ENCODE data around the gene THSD4.

The THSD4 gene

DNA sequence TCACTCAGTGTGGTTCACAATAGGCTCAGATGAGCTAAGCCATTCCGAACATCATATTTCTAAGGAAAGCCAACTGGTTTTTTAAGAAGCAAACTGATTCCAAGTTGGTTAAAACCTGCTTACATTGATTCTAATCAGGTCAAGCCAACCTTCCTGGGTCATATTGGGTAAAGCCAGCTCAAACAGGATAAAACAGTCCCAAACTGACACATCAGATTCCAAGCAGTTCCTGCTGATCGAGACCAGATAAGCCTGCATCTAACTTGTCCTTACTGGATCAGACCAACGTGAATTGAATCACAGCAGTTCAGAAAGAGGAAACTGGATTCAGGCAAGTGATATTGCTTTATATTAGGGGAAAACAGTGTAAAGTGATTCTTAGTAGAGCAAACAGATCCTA is 18.6 kb upstream of the THSD4 start:
- WGBS (ENCODE audit: insufficient coverage), result 66% methylated on average over 3 of the region's 3 CpGs
- Histone ChIP-seq H3K27ac (ENCODE audit: insufficient read depth in 1 of 2, low read depth in 1 of 2, low read length in 2 of 2, poor library complexity in 1 of 2, severe bottlenecking in 2 of 2) (no peak overlapping the region), H3K4me1 (ENCODE audit: control extremely low read depth in 1 of 4, control insufficient read depth in 4 of 4, insufficient read depth in 4 of 4, low read length in 3 of 4) (no peaks in the 10 kb centered on the region), H3K9me3 (ENCODE audit: control extremely low read depth in 1 of 5, control insufficient read depth in 4 of 5, insufficient read depth in 2 of 5, low read depth in 1 of 5, low read length in 4 of 5) (peaks cover 0 to 3% (median 0%) of the 10 kb centered on the region in 5 experiments), H3K27me3 (replicated peaks in 2 of 5; ENCODE audit: control insufficient read depth in 4 of 5, insufficient read depth in 5 of 5, low read length in 4 of 5) (peaks cover 0 to 6% (median 0%) of the 10 kb centered on the region in 5 experiments), H3K36me3 (ENCODE audit: control insufficient read depth in 4 of 4, insufficient read depth in 4 of 4, low read length in 3 of 4) (no peaks in the 10 kb centered on the region), H3K4me3 (ENCODE audit: control insufficient read depth in 1 of 7, extremely low read depth in 1 of 7, insufficient read depth in 4 of 7, low read depth in 2 of 7, low read length in 6 of 7) (no peak overlapping the region)
- ChIA-PET POLR2A (no interaction called here), CTCF (interaction anchor here (0.8 kb wide), 1 partner anchor 10 kb away, joined by 3 read pairs; no protein-coding TSS in a partner anchor)
- DNase-seq, result no peak

DNA sequence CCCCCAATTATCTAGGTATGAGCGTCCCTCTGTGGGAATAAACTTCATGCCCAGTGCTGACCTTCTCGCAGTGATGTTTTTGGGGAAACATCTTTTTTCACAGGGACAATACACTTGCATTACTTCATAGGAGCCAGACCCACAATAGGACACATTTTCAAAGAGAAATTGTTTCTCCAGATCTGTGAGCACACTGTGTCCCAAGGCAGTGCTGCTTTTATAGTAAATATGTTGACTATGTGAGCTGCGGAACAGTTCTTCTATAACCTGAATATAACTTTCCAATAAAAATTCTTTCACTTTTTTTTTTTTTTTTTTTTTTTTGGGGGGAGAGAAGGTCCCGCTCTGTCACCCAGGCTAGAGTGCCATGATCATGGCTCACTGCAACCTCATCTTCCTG is 17.4 kb upstream of the THSD4 start:
- H3K9me3 ChIP-seq (ENCODE audit: control extremely low read depth in 1 of 5, control insufficient read depth in 4 of 5, insufficient read depth in 2 of 5, low read depth in 1 of 5, low read length in 4 of 5), result peaks cover 0 to 3% (median 0%) of the 10 kb centered on the region in 5 experiments
- H3K27ac ChIP-seq (ENCODE audit: insufficient read depth in 1 of 2, low read depth in 1 of 2, low read length in 2 of 2, poor library complexity in 1 of 2, severe bottlenecking in 2 of 2), result no peak overlapping the region
- 71% methylated on average over 1 of the region's 4 CpGs for WGBS (ENCODE audit: insufficient coverage)
- CTCF ChIA-PET, result no interaction called here
- POLR2A ChIA-PET, result no interaction called here
- no peak overlapping the region for H3K4me3 ChIP-seq (ENCODE audit: control insufficient read depth in 1 of 7, extremely low read depth in 1 of 7, insufficient read depth in 4 of 7, low read depth in 2 of 7, low read length in 6 of 7)
- DNase-seq, result no peak
- H3K27me3 ChIP-seq (replicated peaks in 2 of 5; ENCODE audit: control insufficient read depth in 4 of 5, insufficient read depth in 5 of 5, low read length in 4 of 5), result peaks cover 0 to 5% (median 0%) of the 10 kb centered on the region in 5 experiments
- no peaks in the 10 kb centered on the region for H3K4me1 ChIP-seq (ENCODE audit: control extremely low read depth in 1 of 4, control insufficient read depth in 4 of 4, insufficient read depth in 4 of 4, low read length in 3 of 4)
- no peaks in the 10 kb centered on the region for H3K36me3 ChIP-seq (ENCODE audit: control insufficient read depth in 4 of 4, insufficient read depth in 4 of 4, low read length in 3 of 4)

DNA sequence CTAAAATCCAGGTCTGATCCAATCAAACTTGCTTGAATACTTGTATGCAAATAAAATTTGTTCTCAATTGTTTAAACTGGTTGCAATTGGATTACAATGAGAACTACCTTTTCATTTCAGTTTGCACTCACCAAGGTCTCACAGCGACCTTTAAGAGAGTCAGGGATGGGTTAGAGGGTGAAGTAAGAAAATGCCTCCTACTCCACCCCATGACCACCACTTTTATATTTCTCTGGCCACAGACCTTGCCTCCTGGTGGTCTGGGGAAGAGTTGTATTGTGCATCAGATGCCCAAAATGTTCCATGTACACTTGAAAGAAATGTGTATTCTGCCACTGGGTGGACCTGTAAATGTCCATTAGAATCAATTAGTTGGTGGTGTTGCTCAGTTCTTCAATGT is 16.4 kb upstream of the THSD4 start:
- Histone ChIP-seq H3K9me3 (ENCODE audit: control extremely low read depth in 1 of 5, control insufficient read depth in 4 of 5, insufficient read depth in 2 of 5, low read depth in 1 of 5, low read length in 4 of 5) (peaks cover 0 to 2% (median 0%) of the 10 kb centered on the region in 5 experiments), H3K4me3 (ENCODE audit: control insufficient read depth in 1 of 7, extremely low read depth in 1 of 7, insufficient read depth in 4 of 7, low read depth in 2 of 7, low read length in 6 of 7) (no peak overlapping the region), H3K27ac (ENCODE audit: insufficient read depth in 1 of 2, low read depth in 1 of 2, low read length in 2 of 2, poor library complexity in 1 of 2, severe bottlenecking in 2 of 2) (no peak overlapping the region), H3K36me3 (ENCODE audit: control insufficient read depth in 4 of 4, insufficient read depth in 4 of 4, low read length in 3 of 4) (no peaks in the 10 kb centered on the region), H3K4me1 (ENCODE audit: control extremely low read depth in 1 of 4, control insufficient read depth in 4 of 4, insufficient read depth in 4 of 4, low read length in 3 of 4) (no peaks in the 10 kb centered on the region), H3K27me3 (replicated peaks in 2 of 5; ENCODE audit: control insufficient read depth in 4 of 5, insufficient read depth in 5 of 5, low read length in 4 of 5) (peaks cover 0 to 5% (median 0%) of the 10 kb centered on the region in 5 experiments)
- no CpG with 5 or more reads among the region's 1 CpG for WGBS (ENCODE audit: insufficient coverage)
- DNase-seq, result no peak
- POLR2A ChIA-PET, result no interaction called here
- CTCF ChIA-PET, result no interaction called here

DNA sequence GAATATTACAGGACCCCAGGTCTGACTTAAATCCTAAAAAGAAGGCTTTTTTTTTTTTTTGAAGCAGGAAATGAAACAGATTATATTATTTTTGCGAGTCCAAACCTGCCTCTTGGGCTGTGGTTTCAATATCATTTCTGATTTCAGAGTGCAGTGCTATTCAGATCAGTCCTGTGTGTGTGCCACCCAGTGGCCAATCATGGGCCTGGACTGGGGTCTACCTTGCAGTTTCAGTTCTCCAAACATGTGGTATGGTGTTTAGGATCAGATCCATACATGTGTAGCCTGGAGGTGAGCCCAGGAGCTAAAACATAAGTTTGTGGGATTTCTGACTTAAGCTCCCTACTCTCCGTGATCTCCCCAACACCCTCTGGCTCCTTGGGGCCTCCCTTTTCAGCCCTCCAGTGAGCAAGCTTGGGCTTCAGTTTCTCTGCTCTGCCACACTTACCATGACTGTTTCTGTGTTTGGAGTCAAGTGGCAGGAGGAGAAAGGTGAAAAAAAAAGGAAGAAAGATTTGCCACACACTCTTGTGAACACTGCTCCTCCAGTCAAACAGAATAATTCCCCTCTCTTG is 12.1 kb upstream of the THSD4 start:
- ChIA-PET POLR2A (no interaction called here), CTCF (no interaction called here)
- DNase-seq, result peak in 2 of 3 donors; percentile 25 to 40
- no peaks in the 10 kb centered on the region for H3K4me1 ChIP-seq (ENCODE audit: control extremely low read depth in 1 of 4, control insufficient read depth in 4 of 4, insufficient read depth in 4 of 4, low read length in 3 of 4)
- peaks cover 0 to 4% (median 0%) of the 10 kb centered on the region in 5 experiments for H3K27me3 ChIP-seq (replicated peaks in 2 of 5; ENCODE audit: control insufficient read depth in 4 of 5, insufficient read depth in 5 of 5, low read length in 4 of 5)
- 67% methylated on average over 1 of the region's 2 CpGs for WGBS (ENCODE audit: insufficient coverage)
- no peaks in the 10 kb centered on the region for H3K9me3 ChIP-seq (ENCODE audit: control extremely low read depth in 1 of 5, control insufficient read depth in 4 of 5, insufficient read depth in 2 of 5, low read depth in 1 of 5, low read length in 4 of 5)
- no peak overlapping the region for H3K27ac ChIP-seq (ENCODE audit: insufficient read depth in 1 of 2, low read depth in 1 of 2, low read length in 2 of 2, poor library complexity in 1 of 2, severe bottlenecking in 2 of 2)
- no peaks in the 10 kb centered on the region for H3K36me3 ChIP-seq (ENCODE audit: control insufficient read depth in 4 of 4, insufficient read depth in 4 of 4, low read length in 3 of 4)
- H3K4me3 ChIP-seq (ENCODE audit: control insufficient read depth in 1 of 7, extremely low read depth in 1 of 7, insufficient read depth in 4 of 7, low read depth in 2 of 7, low read length in 6 of 7), result no peak overlapping the region

DNA sequence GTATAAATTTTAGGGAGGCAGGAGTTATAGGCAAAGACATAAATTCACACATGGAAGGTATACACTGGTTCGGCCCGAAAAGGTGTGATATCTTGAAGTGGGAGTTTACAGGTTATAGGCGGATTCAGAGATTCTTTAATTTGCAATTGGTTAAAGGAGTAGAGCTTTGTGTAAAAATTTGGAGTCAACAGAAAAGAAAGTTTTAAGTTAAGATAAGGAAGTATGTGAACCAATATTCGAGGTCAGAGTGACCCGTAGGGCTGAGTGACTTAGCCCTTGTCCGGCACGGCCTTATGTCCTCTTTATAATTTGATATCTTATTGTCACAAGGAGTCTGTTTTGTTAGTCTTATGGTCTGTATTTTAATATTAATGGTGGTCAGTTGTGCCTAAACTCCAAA is 10.6 kb upstream of the THSD4 start:
- no peak for DNase-seq
- H3K36me3 ChIP-seq (ENCODE audit: control insufficient read depth in 4 of 4, insufficient read depth in 4 of 4, low read length in 3 of 4), result no peaks in the 10 kb centered on the region
- peaks cover 0 to 4% (median 2%) of the 10 kb centered on the region in 5 experiments for H3K27me3 ChIP-seq (replicated peaks in 2 of 5; ENCODE audit: control insufficient read depth in 4 of 5, insufficient read depth in 5 of 5, low read length in 4 of 5)
- POLR2A ChIA-PET, result no interaction called here
- no peaks in the 10 kb centered on the region for H3K4me1 ChIP-seq (ENCODE audit: control extremely low read depth in 1 of 4, control insufficient read depth in 4 of 4, insufficient read depth in 4 of 4, low read length in 3 of 4)
- no peak overlapping the region for H3K4me3 ChIP-seq (ENCODE audit: control insufficient read depth in 1 of 7, extremely low read depth in 1 of 7, insufficient read depth in 4 of 7, low read depth in 2 of 7, low read length in 6 of 7)
- WGBS (ENCODE audit: insufficient coverage), result 100% methylated on average over 5 of the region's 7 CpGs
- CTCF ChIA-PET, result no interaction called here
- H3K27ac ChIP-seq (ENCODE audit: insufficient read depth in 1 of 2, low read depth in 1 of 2, low read length in 2 of 2, poor library complexity in 1 of 2, severe bottlenecking in 2 of 2), result no peak overlapping the region
- H3K9me3 ChIP-seq (ENCODE audit: control extremely low read depth in 1 of 5, control insufficient read depth in 4 of 5, insufficient read depth in 2 of 5, low read depth in 1 of 5, low read length in 4 of 5), result no peaks in the 10 kb centered on the region

DNA sequence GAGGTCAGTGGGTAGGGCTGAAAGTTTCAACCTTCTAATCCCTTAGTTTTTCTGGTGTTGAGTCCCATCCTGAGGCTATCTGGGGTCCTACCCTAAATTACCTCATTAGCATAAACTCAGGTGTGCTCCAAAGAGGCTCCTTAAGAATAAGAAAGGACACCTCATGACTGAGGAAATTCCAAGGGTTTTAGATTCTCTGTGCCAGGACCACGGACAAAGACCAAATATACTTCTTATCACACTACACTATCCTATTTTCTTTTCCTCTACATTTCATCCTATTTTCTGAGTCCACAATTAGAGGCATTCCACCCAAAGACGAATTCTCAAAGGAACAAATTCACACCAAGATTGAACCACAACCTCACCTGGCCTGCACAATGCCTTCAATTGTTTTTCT is 9.8 kb upstream of the THSD4 start:
- H3K4me3 ChIP-seq (ENCODE audit: control insufficient read depth in 1 of 7, extremely low read depth in 1 of 7, insufficient read depth in 4 of 7, low read depth in 2 of 7, low read length in 6 of 7), result no peak overlapping the region
- no peaks in the 10 kb centered on the region for H3K4me1 ChIP-seq (ENCODE audit: control extremely low read depth in 1 of 4, control insufficient read depth in 4 of 4, insufficient read depth in 4 of 4, low read length in 3 of 4)
- ChIA-PET CTCF (no interaction called here), POLR2A (no interaction called here)
- DNase-seq, result no peak
- H3K36me3 ChIP-seq (ENCODE audit: control insufficient read depth in 4 of 4, insufficient read depth in 4 of 4, low read length in 3 of 4), result no peaks in the 10 kb centered on the region
- WGBS (ENCODE audit: insufficient coverage), result 100% methylated on average over 2 of the region's 2 CpGs
- no peaks in the 10 kb centered on the region for H3K9me3 ChIP-seq (ENCODE audit: control extremely low read depth in 1 of 5, control insufficient read depth in 4 of 5, insufficient read depth in 2 of 5, low read depth in 1 of 5, low read length in 4 of 5)
- peaks cover 0 to 4% (median 2%) of the 10 kb centered on the region in 5 experiments for H3K27me3 ChIP-seq (replicated peaks in 2 of 5; ENCODE audit: control insufficient read depth in 4 of 5, insufficient read depth in 5 of 5, low read length in 4 of 5)
- H3K27ac ChIP-seq (ENCODE audit: insufficient read depth in 1 of 2, low read depth in 1 of 2, low read length in 2 of 2, poor library complexity in 1 of 2, severe bottlenecking in 2 of 2), result no peak overlapping the region

DNA sequence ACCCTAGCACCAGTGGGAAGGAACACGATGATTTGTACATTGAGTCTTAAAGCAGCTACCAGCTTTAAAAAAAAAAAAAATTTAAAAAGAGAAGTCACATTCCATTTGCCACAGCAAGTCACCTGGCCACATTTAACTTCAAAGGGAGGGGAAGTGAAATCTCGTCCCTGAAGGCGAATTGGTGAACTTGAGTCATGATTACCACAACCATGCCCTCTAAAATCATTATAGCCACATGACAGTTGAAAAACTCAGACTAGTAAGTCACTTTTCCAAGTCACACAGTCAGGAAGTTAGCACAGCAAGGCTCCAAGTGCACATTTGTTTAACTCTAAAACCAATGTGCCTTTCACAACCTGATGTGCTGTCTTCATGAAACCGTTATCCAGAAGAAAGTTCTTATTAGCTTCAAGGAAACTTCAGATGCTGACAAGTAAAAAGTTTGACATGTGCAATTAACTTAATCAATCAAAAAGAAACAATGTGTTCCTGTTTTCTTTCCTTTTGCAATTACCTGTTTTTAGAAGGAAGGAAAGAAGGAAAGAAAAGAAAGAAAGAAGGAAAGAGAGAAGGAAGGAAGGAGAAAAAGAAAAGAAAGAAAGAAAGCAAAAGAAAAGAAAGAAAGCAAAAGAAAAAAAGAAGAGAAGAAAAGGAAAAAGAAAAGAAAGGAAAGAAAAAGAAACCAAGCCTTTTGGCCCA is 8.3 kb upstream of the THSD4 start:
- Histone ChIP-seq H3K27ac (ENCODE audit: insufficient read depth in 1 of 2, low read depth in 1 of 2, low read length in 2 of 2, poor library complexity in 1 of 2, severe bottlenecking in 2 of 2) (no peak overlapping the region), H3K36me3 (ENCODE audit: control insufficient read depth in 4 of 4, insufficient read depth in 4 of 4, low read length in 3 of 4) (no peaks in the 10 kb centered on the region), H3K4me1 (ENCODE audit: control extremely low read depth in 1 of 4, control insufficient read depth in 4 of 4, insufficient read depth in 4 of 4, low read length in 3 of 4) (no peaks in the 10 kb centered on the region), H3K4me3 (ENCODE audit: control insufficient read depth in 1 of 7, extremely low read depth in 1 of 7, insufficient read depth in 4 of 7, low read depth in 2 of 7, low read length in 6 of 7) (no peak overlapping the region), H3K27me3 (replicated peaks in 2 of 5; ENCODE audit: control insufficient read depth in 4 of 5, insufficient read depth in 5 of 5, low read length in 4 of 5) (peaks cover 0 to 6% (median 4%) of the 10 kb centered on the region in 5 experiments), H3K9me3 (ENCODE audit: control extremely low read depth in 1 of 5, control insufficient read depth in 4 of 5, insufficient read depth in 2 of 5, low read depth in 1 of 5, low read length in 4 of 5) (no peaks in the 10 kb centered on the region)
- POLR2A ChIA-PET, result no interaction called here
- CTCF ChIA-PET, result interaction anchor here (0.8 kb wide), 1 partner anchor 225 kb away, joined by 3 read pairs; no protein-coding TSS in a partner anchor
- peak in 2 of 3 donors; percentile 17 to 27 for DNase-seq
- WGBS (ENCODE audit: insufficient coverage), result 80% methylated on average over 4 of the region's 4 CpGs
